Suprapubic skin (tissue), 4 donors: ENCODE results near the gene PKLR. TPM values are rescaled to one million over a fixed set of nuclear protein-coding genes. Genes with fewer than 3 reads are reported as not detected.
"Not testable (repeated sequence)": the region's sequence is repeated elsewhere in the genome, so short reads cannot be mapped to it uniquely, and the experiment has no call there.

Source experiments
- DNase-seq, 2 donors: peaks; one replicate each; pipeline ENCODE4 v3.0.0-alpha.2; 2019; ENCODE audit warnings: low spot score in 2 of 2
- H3K27ac ChIP-seq: fragments of 200-600 bp; sonication (generic); one replicate; pipeline ENCODE4 v1.5.1; 2019
- H3K27me3 ChIP-seq: fragments of 200-600 bp; sonication (generic); one replicate; pipeline ENCODE4 v1.5.1; 2019
- H3K36me3 ChIP-seq: fragments of 200-600 bp; sonication (generic); one replicate; pipeline ENCODE4 v1.5.1; 2019
- H3K4me1 ChIP-seq: fragments of 200-600 bp; sonication (generic); one replicate; pipeline ENCODE4 v1.5.1; 2019
- H3K4me3 ChIP-seq: fragments of 200-600 bp; sonication (generic); one replicate; pipeline ENCODE4 v1.5.1; 2019; ENCODE audit warnings: mild to moderate bottlenecking
- H3K9me3 ChIP-seq: fragments of 200-600 bp; sonication (generic); one replicate; pipeline ENCODE4 v1.5.1; 2019
- EP300 ChIP-seq: sonication (generic); formaldehyde crosslinking; IDR thresholded peaks from one replicate; pipeline ENCODE4 v1.6.1; 2017; ENCODE audit warnings: antibody characterized with exemption
- POLR2A ChIP-seq, 2 donors: fragments of 450-650 bp; IDR thresholded peaks; one replicate each; pipeline ENCODE4 v1.6.1; 2017; ENCODE audit warnings: antibody characterized with exemption in 2 of 2, mild to moderate bottlenecking in 2 of 2, moderate library complexity in 2 of 2
- POLR2AphosphoS5 ChIP-seq, 3 donors: sonication (generic); formaldehyde crosslinking; IDR thresholded peaks; one replicate each; pipeline ENCODE4 v1.6.1; 2017; ENCODE audit warnings: antibody characterized with exemption in 3 of 3
- WGBS: methylation state at CpG from one replicate; pipeline ENCODE4 v1.1.5; 2018; 5-methylcytosine and 5-hydroxymethylcytosine counted together
- total RNA-seq, 4 donors: library from RNA; depleted of rRNA; stranded (reverse); fragments of >200 nt; gene quantifications; one replicate each; pipeline ENCODE4 v1.1.0, GENCODE V29; 2016
- TF ChIP-seq, protein P1 (sequence below), 2 donors: fragments of 200-600 bp in 1 of 2; fragments of 450-650 bp in 1 of 2; sonication (generic) in 1 of 2; IDR thresholded peaks; one replicate each; pipeline ENCODE4 v1.5.1; 2016 to 2019; ENCODE audit warnings: antibody characterized with exemption in 2 of 2, mild to moderate bottlenecking in 1 of 2, moderate library complexity in 1 of 2

Gene PKLR
- total RNA-seq, 4 donors from 2014 or later: 0.24 to 2.5 (median 2.1) TPM

DNA sequence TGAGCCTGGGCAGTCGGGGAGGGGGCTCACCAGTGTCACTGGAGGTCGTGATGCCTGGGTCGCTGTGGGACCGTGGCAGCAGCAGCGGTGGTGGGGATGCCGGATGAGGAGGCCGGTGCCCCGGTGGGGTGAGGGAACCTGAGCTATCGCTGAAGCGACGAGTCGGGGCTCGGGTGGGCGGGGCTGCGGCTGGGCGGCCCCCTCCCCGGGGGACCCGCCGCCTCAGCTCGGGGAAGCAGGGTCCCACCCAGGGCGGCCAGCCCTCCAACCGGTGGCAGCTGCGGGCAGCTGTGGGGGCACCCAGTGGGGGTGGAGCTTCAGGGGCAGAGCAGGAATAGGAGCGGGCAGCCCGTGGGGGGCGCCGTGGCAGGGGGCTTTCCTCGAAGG is 51.0 kb downstream of the PKLR start:
- no peak for DNase-seq
- H3K36me3 ChIP-seq: peaks cover 12% of the 10 kb centered on the region
- no peak overlapping the region for H3K27ac ChIP-seq
- 50% methylated on average over 16 of the region's 28 CpGs for WGBS
- peak overlapping the region; percentile 42 for H3K4me3 ChIP-seq
- no peaks in the 10 kb centered on the region for H3K9me3 ChIP-seq
- H3K27me3 ChIP-seq: no peaks in the 10 kb centered on the region
- TF ChIP-seq POLR2AphosphoS5 (IDR thresholded peaks at IDR 0.05) (no peak), EP300 (no peak), POLR2A (IDR thresholded peaks at IDR 0.05) (no peak)
- TF ChIP-seq, protein P1, sequence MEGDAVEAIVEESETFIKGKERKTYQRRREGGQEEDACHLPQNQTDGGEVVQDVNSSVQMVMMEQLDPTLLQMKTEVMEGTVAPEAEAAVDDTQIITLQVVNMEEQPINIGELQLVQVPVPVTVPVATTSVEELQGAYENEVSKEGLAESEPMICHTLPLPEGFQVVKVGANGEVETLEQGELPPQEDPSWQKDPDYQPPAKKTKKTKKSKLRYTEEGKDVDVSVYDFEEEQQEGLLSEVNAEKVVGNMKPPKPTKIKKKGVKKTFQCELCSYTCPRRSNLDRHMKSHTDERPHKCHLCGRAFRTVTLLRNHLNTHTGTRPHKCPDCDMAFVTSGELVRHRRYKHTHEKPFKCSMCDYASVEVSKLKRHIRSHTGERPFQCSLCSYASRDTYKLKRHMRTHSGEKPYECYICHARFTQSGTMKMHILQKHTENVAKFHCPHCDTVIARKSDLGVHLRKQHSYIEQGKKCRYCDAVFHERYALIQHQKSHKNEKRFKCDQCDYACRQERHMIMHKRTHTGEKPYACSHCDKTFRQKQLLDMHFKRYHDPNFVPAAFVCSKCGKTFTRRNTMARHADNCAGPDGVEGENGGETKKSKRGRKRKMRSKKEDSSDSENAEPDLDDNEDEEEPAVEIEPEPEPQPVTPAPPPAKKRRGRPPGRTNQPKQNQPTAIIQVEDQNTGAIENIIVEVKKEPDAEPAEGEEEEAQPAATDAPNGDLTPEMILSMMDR (IDR thresholded peaks at IDR 0.05): no peak
- peaks cover 37% of the 10 kb centered on the region for H3K4me1 ChIP-seq

DNA sequence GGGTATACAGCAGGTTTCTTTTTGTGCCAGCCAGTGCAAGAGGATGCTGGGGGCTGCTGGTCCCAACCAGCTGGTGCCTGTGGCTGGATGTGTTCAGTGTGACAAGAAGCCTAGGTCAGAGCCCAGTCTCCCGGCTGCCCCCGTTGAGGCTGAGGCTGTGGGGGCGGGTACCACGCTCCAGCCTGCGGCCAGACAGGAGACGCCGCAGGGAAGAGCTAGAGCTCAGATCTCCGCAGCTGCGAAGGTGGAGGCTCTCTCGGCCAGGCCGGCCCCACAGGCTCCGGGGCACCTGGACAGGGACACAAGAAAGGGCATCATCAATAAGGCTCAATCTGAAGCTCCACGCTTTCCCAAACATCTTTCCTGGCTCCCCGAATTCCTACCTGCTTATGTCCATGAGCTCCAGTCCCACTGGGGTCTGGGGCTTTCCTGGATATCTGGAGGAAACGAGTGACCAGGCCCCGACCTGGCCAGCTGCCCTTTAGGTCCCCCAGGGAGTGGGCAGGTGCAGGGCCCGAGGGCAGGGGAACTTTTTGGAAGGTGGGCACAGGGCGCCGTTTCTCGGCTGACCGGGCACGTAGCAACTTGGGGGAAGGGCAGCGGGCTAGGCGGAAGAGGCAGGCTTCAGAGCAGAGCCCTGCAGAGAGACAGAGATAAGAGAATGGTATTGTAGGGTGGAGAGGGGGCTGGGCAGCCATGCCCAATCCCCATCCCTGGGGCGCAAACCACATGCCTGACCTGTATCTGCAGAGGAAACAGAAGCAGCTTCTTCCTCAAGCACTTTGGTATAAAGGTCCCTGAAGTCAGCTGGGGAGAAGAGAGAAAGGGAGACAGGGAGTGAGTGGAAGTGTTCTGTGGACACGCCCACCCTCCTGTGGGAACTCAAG is 53.3 kb downstream of the PKLR start:
- H3K9me3 ChIP-seq: no peaks in the 10 kb centered on the region
- no peak for DNase-seq
- TF ChIP-seq EP300 (no peak), POLR2AphosphoS5 (IDR thresholded peaks at IDR 0.05) (no peak), POLR2A (IDR thresholded peaks at IDR 0.05) (no peak)
- TF ChIP-seq, protein P1 (IDR thresholded peaks at IDR 0.05): no peak
- 90% methylated on average over 12 of the region's 26 CpGs for WGBS
- H3K27ac ChIP-seq: no peak overlapping the region
- peaks cover 38% of the 10 kb centered on the region for H3K4me1 ChIP-seq
- H3K36me3 ChIP-seq: peaks cover 12% of the 10 kb centered on the region
- no peaks in the 10 kb centered on the region for H3K27me3 ChIP-seq
- H3K4me3 ChIP-seq: no peak overlapping the region

DNA sequence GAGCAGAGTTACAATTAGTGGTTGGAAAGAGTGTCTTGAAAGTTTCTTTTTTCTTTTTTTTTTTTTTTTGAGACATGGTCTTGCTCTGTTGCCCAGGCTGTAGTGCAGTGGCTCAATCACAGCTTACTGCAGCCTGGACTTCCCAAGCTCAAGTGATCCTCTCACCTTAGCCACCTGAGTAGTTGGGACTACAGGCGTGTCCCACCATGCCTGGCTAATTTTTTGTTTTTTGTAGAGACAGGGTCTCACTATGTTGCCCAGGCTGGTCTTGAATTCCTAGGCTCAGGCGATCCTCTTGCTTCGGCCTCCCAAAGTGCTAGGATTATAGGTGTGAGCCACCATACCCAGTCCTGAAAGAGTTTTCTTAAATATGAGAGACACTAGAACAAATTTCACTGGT is 54.4 kb downstream of the PKLR start:
- not testable (repeated sequence) for H3K9me3 ChIP-seq, H3K27me3 ChIP-seq, H3K27ac ChIP-seq, DNase-seq, H3K4me3 ChIP-seq
- WGBS: 94% methylated on average over 3 of the region's 3 CpGs
- peaks cover 40% of the 10 kb centered on the region for H3K4me1 ChIP-seq
- peaks cover 12% of the 10 kb centered on the region for H3K36me3 ChIP-seq

DNA sequence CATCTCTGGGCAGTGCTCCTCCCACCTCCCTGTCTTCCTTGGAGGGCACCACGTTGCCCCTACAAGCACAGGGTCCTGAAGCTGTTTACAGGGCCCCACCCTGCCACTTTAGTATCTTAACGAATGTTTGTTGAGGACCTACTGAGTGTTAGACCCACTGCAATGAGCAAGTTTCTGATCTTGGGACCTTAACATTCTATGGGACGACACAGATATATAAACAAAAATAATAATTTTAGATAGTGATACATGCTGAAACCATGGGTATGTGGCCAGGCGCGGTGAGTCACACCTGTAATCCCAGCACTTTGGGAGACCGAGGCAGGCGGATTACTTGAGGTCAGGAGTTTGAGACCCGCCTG is 56.1 kb downstream of the PKLR start:
- Histone ChIP-seq H3K36me3 (peaks cover 12% of the 10 kb centered on the region), H3K27ac (peak overlapping the region; percentile 81), H3K4me1 (peaks cover 38% of the 10 kb centered on the region), H3K9me3 (no peaks in the 10 kb centered on the region), H3K27me3 (no peaks in the 10 kb centered on the region), H3K4me3 (peak overlapping the region; percentile 64)
- 66% methylated on average over 8 of the region's 8 CpGs for WGBS
- TF ChIP-seq POLR2A (IDR thresholded peaks at IDR 0.05): no peak
- TF ChIP-seq, protein P1 (IDR thresholded peaks at IDR 0.05): no peak
- no peak for TF ChIP-seq POLR2AphosphoS5 (IDR thresholded peaks at IDR 0.05)
- TF ChIP-seq EP300: no peak
- no peak for DNase-seq

DNA sequence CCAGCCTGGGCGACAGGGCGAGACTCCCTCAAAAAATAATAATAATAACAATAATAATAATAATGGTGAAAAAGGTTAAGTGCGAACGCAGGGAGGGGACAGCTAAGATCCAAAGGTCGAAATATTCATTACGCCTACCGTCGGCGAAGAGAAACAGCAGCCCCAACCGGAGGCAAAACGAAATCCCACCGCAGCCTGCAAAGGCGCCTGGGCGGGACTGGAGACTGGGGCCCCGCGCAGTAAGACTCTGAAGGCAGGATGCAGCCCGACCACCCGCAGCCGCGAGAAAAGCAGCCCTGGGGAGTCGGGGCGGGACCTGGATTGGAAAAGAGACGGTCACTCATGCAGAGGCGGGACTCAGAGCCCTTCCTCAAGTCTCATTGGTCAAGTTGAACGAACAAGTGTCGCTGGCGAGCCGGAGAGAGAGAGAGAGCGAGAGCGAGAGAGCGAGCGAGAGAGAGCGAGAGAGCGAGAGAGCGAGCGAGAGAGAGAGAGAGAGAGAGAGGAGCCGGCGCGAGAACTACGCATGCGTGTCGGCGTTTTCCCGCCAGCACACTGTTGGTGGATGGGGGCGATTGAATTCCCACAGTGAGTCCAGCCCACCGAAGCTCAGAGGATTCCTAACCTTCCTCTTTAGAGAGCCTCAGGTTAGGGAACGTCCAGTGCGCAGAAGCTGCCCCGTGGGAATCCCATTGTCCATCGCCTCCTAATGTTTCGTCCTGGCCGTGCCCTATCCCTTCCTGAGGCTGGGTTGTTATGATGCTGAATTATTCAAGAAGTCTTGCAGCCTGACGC is 56.7 kb downstream of the PKLR start:
- Histone ChIP-seq H3K4me1 (peaks cover 40% of the 10 kb centered on the region), H3K9me3 (no peaks in the 10 kb centered on the region), H3K36me3 (peaks cover 12% of the 10 kb centered on the region), H3K4me3 (peak overlapping the region; percentile 64), H3K27me3 (no peaks in the 10 kb centered on the region), H3K27ac (peak overlapping the region; percentile 81)
- TF ChIP-seq POLR2A (IDR thresholded peaks at IDR 0.05) (peak; percentile 78 to 87), POLR2AphosphoS5 (IDR thresholded peaks at IDR 0.05) (peak; percentile 75 to 99 (median 94)), EP300 (no peak)
- TF ChIP-seq, protein P1 (IDR thresholded peaks at IDR 0.05): peak in 1 of 2 donors; percentile 93
- WGBS: under 1% methylated on average over 53 of the region's 53 CpGs
- DNase-seq: peak; percentile 98 to 99
